Hematopoietic multipotent progenitor cell (in vitro differentiated cells): Measurements from ENCODE around the gene PLIN3. TPM values are rescaled to one million over a fixed set of nuclear protein-coding genes. Genes with fewer than 3 reads are reported as not detected.
"Not testable (repeated sequence)": the region's sequence is repeated elsewhere in the genome, so short reads cannot be mapped to it uniquely, and the experiment has no call there.

ENCODE experiments used
- DNase-seq, 3 donors: peaks; one replicate each; pipeline ENCODE4 v3.0.0-alpha.2; 2011 to 2015; ENCODE audit warnings: low read depth in 2 of 3, low spot score in 2 of 3
- total RNA-seq: library from RNA; depleted of rRNA; stranded (reverse); fragments of >200 nt; gene quantifications from one replicate; pipeline ENCODE4 v1.2.3, GENCODE V29; 2012

Gene PLIN3
- total RNA-seq, 1 donor, result 196 TPM

DNA sequence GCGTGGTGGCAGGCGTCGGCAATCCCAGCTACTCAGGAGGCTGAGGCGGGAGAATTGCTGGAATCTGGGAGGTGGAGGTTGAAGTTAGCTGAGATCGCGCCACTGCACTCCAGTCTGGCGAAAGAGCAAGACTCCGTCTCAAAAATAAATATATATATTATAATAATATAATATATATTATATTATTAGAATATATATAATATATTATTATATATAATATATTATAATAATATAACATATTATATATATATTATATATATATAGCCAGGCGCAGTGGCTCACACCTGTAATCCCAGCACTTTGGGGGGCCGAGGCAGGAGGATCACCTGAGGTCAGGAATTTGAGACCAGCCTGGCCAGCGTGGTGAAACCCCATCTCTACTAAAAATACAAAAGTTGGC, 25.5 kb upstream of the PLIN3 start:
- not testable (repeated sequence) for DNase-seq

DNA sequence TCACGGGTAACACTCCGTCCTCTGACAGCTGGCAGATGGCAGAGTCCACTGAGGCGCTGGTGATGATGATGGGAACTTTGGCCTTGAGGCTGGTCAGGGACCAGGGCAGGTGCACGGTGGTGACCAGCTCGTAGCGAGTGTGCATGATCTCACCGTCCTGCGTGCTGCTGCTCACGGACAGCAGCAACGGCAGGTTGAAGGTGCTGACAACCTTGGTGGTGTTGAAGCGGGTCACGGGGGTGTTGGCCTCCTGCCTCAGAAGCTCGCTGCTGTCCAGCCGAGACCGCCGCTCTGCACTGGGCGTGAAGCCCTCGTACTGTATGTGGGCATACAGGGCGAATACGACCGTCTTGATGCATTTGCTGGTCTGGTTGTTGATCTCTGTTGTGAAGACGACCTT, 23.6 kb upstream of the PLIN3 start:
- DNase-seq, result no peak

DNA sequence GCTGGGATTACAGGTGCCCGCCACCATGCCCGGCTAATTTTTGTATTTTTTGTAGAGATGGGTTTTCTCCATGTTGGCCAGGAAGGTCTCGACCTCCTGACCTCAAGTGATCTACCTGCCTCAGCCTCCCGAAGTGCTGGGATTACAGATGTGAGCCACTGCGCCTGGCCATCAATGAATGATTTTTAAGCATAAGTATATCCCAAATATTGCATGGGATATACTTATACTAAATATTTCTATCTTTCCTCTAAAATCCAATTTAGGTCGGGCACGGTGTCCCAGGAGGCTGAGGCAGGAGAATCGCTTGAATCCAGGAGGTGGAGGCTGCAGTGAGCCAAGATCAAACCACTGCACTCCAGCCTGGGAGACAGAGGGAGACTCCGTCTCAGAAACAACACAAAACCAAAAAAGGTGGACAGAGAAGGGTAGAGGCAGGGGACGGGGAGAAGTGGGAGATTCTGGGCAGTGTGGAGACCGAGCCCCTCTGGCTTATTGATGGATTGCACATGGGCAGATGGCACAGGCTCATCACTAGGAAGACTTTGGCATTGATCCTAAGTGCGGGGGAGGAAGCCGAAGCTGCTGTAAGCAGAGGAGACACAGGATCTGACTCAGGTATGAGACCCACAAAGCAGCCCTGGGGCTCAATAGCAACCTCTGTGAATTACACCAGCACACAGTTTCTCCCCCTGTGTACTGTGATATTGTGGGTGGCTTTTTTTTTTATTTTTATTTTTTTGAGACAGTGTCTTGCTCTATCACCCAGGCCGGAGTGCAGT, 21.8 kb upstream of the PLIN3 start:
- DNase-seq, result no peak

DNA sequence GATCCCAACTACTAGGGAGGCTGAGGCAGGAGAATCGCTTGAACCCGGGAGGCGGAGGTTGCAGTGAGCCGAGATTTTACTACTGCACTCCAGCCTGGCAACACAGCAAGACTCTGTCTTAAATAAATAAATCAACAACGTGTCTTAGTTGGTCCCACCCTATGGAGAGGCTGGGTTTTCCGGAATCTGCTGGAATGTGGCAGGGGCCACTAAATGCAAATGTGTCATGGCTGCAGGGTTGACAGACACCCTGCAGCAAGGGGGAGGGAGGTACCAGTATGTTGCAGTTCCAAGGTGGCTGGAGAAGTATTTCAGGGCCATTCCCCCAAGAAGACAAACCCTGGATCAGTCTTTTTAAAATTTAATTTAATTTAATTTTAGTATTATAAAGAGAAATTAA, 20.3 kb upstream of the PLIN3 start:
- not testable (repeated sequence) for DNase-seq

DNA sequence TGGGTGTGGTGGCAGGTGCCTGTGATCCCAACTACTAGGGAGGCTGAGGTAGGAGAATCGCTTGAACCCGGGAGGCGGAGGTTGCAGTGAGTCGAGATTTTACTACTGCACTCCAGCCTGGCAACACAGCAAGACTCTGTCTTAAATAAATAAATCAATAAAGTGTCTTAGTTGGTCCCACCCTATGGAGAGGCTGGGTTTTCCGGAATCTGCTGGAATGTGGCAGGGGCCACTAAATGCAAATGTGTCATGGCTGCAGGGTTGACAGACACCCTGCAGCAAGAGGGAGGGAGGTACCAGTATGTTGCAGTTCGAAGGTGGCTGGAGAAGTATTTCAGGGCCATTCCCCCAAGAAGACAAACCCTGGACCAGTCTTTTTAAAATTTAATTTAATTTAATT, 17.5 kb upstream of the PLIN3 start:
- DNase-seq, result not testable (repeated sequence)

DNA sequence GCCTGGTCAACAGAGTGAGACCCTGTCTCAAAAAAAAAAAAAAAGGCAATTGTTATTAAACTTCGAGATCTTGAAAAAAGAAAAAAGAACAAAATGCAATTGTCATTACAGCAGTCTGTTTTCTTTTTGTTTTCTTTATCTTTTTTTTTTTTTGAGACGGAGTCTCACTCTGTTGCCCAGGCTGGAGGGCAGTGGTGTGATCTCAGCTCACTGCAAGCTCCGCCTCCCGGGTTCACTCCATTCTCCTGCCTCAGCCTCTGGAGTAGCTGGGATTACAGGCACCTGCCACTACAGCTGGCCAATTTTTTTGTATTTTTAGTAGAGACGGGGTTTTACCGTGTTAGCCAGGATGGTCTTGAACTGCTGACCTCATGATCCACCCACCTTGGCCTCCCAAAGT, 15.4 kb upstream of the PLIN3 start:
- DNase-seq, result not testable (repeated sequence)

DNA sequence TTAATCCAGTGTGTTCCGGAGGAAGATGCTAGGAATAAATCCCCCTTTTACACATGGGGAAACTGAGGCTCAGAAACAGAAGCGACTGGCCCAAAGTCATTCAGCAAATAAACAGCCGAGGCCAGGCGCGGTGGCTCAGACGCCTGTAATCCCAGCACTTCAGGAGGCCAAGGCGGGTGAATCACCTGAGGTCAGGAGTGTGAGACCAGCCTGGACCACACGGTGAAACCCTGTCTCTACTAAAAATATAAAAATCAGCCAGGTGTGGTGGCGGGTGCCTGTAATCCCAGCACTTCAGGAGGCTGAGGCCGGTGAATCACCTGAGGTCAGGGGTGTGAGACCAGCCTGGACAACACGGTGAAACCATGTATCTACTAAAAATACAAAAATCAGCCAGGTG, 11.6 kb upstream of the PLIN3 start:
- no peak for DNase-seq

DNA sequence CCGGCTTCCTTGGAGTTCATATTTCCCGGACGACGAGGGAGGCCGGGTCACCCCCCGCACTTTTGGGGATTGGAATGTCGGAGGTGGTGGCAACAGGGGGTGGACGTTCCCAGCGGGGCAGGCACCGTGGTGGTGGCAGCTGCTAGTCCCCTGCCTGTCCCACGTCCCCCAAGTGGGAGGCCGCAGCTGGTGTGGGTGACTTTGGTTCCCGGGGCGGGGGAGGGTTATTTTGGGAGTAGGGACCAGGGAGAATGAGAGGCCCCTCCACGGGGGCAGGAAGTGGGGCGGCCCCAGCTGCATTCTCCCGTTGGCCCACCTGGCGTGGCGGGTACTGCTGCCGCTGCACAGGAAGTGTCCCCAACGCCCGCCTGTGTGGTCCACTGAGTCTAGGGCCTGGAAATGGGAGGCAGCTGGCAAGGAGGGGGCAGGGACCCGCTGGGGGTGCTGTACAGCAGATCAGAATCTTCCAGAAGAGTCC, 11.1 kb upstream of the PLIN3 start:
- DNase-seq, result peak in 2 of 3 donors; percentile 16 to 52

DNA sequence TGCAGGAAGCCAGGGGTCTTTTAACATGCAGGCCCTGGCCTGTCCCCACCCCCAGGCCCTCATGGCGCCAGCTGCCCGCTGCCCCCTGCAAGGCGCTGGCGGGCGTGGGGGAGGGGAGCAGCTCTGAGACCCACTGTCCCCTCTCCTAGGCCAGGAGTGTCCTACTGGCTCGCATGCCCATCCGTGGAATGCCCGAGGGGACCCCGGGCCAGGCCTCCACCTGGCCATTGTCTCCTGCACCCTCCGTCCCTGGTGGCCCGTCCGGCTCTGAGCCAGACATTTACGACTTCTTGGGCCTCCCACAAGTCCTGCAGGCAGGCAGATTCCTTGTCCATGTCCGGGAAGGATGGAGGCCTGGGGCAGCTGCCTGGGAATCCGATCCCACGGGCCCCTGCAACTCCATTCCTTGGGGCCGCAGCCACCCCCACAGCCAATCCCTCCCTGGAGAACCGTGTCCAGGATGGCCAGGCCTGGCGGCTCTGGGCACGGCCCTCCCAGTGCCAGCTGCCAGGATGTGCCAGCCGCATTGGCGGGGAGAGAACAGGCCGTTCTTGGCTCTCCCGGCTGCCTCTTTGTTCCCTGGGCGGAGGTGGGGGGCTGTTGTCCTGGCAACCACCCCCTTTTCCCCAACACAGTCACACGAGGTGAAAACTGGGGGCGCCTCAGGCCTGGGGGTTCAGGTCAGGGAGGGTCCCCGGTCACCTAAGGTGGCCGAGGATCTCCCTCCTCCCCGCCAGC, 10.5 kb upstream of the PLIN3 start:
- DNase-seq, result peak in 1 of 3 donors; percentile 29

DNA sequence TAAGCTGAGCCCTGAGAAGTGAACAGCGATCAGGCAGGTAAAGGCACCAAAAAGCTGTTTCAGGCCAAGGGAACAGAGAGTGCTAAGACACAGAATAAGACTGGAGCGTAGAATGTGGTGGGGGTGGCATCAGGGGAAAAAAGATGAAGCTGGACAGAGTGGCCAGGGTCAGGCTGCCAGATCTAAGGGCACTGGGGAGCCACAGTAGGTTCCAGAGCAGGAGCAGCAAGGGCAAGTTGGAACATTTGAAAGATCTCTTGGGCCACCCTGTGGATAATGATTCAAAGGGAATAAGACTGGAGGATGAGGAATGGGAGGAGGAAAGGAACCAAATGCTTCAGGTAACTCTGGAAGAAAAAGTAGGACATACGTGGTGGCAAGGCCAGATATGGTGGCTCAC, 6.5 kb upstream of the PLIN3 start:
- DNase-seq, result no peak

DNA sequence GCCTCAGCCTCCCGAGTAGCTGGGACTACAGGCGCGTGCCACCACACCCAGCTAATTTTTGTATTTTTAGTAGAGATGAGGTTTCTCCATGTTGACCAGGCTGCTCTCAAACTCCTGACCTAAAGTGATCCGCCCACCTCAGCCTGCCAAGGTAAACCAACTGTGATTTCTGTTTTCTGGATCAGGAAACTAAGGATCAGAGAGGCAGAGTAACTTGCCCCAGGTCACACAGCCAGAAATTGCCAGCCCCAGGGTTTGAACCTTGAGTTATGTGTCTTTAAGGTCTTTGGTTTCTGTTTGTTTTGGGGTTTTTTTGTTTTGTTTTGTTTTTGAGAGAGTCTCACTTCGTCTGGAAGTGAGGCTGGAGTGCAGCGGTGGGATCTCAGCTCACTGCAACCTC, 4.2 kb upstream of the PLIN3 start:
- no peak for DNase-seq

DNA sequence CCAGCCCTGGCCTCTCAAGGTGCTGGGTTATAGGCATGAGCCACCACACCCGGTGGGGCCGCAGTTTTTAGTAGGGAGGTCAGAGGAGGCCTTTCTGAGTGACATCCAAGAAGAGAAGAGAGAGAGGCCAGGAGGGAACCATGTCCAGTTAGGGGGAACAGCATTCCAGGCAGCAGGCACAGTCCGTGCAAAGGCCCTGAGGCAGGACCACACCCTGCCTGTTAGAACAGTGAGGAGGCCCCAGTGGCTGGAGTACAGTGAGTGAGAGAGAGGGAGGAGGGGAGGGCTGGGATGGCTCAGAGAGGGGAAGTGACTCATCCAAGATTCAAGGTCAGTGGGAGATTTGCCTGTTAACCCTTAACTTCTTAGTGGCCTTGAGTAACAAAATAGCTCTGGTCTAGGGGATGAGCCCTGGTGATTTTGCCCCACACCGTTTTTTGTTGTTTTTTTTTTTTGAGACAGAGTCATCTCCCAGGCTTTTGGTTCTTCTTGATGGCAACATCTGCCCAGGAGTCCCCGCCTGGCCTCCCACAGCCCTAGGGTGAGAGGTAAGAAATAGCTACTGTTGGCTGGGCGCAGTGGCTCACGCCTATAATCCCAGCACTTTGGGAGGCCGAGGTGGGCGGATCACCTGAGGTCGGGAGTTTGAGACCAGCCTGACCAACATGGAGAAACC, 2.7 kb upstream of the PLIN3 start:
- DNase-seq, result peak in 2 of 3 donors; percentile 51 to 63

DNA sequence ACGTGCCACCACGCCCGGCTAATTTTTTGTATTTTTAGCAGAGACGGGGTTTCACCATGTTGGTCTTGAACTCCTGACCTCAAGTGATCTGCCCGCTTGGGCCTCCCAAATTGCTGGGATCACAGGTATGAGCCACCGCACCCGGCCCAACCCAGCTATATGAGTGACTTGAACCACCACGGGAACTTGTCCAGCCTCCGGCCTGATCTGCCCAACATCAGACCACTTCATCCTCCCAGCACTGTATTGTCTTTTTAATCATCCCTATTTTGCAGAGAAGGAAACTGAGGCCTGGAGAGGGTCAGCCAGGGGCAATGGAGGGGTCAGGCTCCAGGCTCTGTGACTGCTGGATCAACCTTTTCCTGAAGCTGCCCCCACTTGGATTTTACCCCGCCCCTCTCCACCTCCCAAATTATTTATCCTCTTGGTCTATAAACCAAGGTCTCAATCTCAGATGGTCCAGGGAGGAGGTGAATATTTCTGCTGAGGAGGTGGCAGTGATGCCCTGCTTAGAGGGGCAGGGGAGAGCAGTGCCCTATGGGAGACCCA, 893 bp upstream of the PLIN3 start:
- DNase-seq, result no peak

DNA sequence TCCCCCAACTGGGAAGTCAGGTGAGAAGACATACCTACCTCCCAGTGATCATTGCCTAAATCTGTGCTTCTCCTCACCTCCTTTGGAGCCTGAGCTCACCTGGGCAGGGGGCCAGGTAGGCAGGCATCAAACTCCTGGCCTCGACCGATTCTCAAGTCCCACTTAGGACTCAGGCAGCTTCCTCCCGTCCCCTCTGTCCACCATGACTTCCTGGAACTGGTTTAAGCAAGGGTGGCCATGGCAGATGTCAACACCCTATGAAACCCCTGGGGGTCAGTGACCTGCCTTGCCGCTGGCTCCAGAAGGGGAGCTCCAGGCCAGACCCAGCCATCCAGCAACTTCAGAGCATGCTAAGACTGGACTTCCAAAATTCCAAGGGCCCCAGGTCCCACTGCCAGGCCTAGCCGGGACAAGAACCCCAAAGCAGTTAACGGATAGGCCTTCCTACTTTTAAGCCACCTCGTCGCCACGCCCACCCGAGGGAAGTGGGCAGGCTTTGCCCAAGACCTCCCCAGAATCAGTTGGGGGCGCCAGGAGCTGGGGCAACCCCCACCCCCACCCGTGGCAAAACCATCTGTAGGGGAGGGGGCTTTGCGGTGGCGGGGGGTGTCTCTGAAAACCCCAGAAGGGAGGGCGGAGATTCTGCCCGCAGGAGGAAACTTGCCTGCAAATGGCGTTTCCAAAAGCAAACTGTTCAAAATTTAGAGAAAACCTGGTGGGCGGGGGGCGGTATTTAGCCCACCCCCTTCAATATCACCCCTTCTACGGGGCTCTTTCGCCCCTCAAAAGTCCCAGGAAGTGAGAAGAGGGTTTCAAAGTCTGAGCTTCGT, 657 bp downstream of the PLIN3 start:
- peak in 2 of 3 donors; percentile 89 to 90 for DNase-seq

DNA sequence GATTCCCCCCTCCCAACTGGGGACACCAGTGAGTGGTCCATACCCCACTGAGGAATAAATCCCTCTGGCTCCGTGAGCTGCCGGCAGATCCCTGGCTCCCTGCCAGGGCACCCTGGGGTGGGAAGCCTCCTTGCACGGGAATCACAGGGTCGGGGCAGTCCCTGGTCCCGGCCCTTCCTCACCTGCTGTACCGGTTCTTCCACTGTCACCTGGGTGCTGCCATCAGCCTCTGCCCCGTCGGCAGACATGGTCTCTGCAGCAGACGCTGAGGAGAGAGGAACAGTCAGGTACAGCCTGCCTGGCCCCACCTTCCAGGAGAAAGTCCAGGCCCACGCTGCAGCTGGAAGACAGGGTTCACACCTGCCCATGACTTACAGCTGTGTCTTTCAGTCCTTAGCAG, 6.3 kb downstream of the PLIN3 start:
- DNase-seq, result no peak

DNA sequence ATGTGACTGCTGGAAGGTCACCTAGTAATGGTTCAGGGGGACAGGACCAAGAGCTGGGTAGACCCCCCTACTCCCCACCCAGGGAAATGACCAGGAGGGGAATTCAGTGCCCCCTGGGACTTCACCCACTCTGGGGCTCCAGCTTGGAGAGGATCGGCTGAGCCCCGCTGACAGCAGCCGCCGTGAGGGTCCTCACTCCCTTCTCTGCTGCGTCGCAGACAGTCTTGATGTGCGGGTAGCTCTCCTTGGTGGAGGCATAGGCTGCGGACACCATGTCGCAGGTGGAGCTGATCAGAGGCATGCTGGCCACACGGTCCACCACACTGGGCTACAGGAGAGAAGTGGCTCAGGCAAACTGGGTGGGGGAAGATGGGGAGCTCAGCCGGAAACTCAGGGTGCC, 7.8 kb downstream of the PLIN3 start:
- no peak for DNase-seq

DNA sequence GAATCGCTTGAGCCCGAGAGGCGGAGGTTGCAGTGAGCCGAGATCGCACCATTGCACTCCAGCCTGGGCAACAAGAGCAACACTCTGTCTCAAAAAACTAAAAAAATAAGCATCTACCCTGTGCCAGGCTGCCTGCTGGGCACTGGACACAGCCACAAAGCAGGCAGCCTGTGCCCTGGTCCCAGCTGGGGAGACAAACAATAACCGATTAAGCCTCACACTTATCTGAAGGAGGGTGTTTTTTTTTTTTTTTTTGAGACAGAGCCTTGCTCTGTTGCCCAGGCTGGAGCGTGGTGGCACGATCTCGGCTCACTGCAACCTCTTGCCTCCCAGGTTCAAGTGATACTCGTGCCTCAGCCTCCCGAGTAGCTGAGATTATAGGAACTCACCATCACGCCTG, 11.0 kb downstream of the PLIN3 start:
- not testable (repeated sequence) for DNase-seq

DNA sequence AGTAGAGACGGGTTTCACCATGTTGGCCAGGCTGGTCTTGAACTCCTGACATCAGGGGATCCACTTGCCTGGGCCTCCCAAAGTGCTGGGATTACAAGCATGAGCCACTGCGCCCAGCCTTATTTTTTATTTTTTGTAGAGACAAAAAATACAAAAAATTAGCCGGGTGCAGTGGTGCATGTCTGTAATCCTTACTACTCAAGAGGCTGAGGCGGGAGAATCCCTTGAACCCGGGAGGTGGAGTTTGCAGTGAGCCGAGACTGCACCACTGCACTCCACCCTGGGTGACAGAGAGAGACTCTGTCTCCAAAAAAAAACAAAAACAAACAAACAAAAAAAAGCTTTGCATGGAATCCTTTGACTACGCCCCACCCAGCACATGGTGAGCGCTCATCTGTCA, 14.0 kb downstream of the PLIN3 start:
- not testable (repeated sequence) for DNase-seq

DNA sequence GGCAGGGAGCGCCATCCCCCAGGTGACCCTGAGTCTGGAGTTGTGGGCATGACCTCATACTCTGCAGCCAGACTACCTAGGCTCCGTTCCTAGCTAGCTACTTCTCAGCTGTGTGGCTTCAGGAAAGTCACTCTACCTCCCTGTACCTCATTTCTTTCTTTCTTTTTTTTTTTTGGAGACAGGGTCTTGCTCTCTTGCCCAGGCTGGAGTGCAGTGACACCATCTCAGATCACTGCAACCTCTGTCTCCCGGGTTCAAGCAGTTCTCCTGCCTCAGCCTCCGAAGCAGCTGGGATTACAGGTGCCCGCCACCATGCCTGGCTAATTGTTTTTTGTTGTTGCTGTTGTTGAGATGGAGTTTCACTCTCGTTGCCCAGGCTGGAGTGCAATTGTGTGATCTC, 15.0 kb downstream of the PLIN3 start:
- DNase-seq, result no peak

DNA sequence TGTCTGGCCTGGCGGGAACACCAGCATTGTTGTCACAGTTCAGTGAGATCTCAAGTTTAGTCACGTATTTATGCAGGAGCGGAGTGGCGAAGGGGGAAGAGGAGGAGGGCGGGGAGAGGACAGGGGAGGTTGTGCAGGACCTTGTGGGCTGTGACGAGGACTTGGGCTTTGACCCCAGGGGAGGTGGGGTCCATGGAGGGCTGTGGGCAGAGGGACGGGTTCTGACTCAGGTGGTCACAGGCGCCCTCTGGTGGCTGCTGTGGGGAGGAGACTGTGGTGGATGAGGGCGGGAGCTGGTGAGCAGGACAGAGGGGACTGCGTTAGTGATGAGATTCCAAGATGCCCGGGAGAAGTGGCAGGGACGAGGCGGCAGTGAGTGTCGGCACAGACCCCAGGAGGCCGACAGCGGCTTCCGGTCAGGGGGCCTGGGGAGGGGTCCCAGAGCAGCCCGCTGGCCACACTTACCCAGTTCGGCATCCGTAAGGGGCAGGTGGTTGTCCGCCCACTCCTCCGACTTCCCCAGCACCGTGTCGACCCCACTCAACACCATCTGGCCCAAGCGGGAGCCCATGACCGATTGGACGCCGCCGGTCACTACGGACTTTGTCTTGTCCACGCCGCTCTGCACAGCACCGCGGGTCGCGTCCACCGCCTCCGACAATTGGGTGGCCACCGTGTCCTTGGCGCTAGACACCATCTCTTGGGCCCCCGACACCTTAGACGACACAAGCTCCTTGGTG, 15.7 kb downstream of the PLIN3 start:
- DNase-seq, result peak; percentile 53 to 70 (median 70)
